Activated naive CD4-positive, alpha-beta T cell treated with anti-CD3 and anti-CD28 coated beads for 36 hours (primary cell): ENCODE results near the gene DMXL1. TPM values are rescaled to one million over a fixed set of nuclear protein-coding genes. Genes with fewer than 3 reads are reported as not detected.

Experiments
- CTCF ChIA-PET: fragments of 350-600 bp; sonication (Branson Sonifier 250); formaldehyde crosslinking; loops from one replicate; lab custom pipeline; 2021; ENCODE audit warnings: antibody characterized with exemption; lab: Charles Lee
- DNase-seq: peaks from one replicate; pipeline ENCODE4 v3.0.0-alpha.2; 2020
- H3K27ac Mint-ChIP-seq: one replicate; pipeline ENCODE4 v1.8.0; 2021; ENCODE audit warnings: mild to moderate bottlenecking, mixed read lengths
- H3K27me3 Mint-ChIP-seq: one replicate; pipeline ENCODE4 v1.8.0; 2021; ENCODE audit warnings: low read depth, mixed read lengths
- H3K36me3 Mint-ChIP-seq: one replicate; pipeline ENCODE4 v1.8.0; 2021; ENCODE audit warnings: low read depth, mixed read lengths
- H3K4me1 Mint-ChIP-seq: one replicate; pipeline ENCODE4 v1.8.0; 2021; ENCODE audit warnings: low read depth, mixed read lengths
- H3K4me3 Mint-ChIP-seq: one replicate; pipeline ENCODE4 v1.8.0; 2021; ENCODE audit warnings: mild to moderate bottlenecking, moderate library complexity, mixed read lengths
- H3K9me3 Mint-ChIP-seq: one replicate; pipeline ENCODE4 v1.8.0; 2021; ENCODE audit warnings: mixed read lengths
- intact Hi-C: fragments of 100-400 bp; cut with micrococcal nuclease; formaldehyde crosslinking; loops from one replicate; pipeline ENCODE4 v1.15.1; 2023
- total RNA-seq, 2 experiments: library from RNA; stranded (reverse); gene quantifications; one replicate each; pipeline ENCODE4 v1.2.3, GENCODE V29; 2021

Gene DMXL1
- total RNA-seq, 2 experiments from 2014 or later = 16.4 to 18.0 TPM

DNA sequence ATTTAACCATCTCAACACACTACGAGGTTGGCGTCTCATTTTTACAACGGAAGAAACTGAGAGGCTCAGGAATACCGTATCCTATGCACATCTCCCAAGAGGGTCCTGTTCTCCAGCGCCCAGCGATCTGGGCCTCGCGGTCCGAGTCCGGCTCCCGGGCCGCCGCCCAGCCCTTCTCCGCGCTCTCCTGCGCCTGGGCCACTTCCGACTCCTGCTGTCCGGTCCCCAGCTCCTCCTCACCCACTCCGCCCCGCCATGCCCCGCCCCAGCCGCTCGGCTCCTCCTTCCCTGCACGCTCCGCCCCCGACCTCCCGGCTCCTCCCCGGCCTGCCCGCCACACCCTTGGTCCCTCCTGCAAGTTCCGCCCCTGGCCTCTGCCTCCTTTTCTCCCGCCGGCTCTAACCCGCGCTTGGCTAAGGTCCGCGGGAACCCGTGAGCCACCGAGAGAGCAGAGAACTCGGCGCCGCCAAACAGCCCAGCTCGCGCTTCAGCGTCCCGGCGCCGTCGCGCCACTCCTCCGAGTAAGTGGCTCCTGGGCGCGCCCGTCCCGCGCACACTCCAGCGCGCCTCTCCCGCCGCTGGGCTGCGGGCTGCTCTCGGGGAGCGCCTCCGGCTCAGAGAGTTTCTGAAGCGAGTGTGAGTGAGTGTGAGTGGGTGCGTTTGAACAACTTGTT, 197.6 kb downstream of the DMXL1 start:
- H3K4me1 Mint-ChIP-seq = peaks cover 66% of the 10 kb centered on the region
- intact Hi-C loops = loop anchor here (1.0 to 2.0 kb wide), 10 partner anchors 30 to 280 kb away; partner anchors contain the start of genes DTWD2 and HSD17B4
- H3K36me3 Mint-ChIP-seq = peaks cover 22% of the 10 kb centered on the region
- H3K4me3 Mint-ChIP-seq = peak overlapping the region; percentile 91
- peak overlapping the region; percentile 97 for H3K27ac Mint-ChIP-seq
- H3K9me3 Mint-ChIP-seq = peaks cover 2% of the 10 kb centered on the region
- CTCF ChIA-PET = interaction anchor here (1.0 to 3.9 kb wide), 15 partner anchors 9 to 281 kb away, joined by 3 to 19 read pairs (median 5); partner anchors contain the start of genes DMXL1 and TNFAIP8
- peak; percentile 98 for DNase-seq
- H3K27me3 Mint-ChIP-seq = no peaks in the 10 kb centered on the region

- Mint-ChIP-seq H3K36me3 (peaks cover 25% of the 10 kb centered on the region), H3K27ac (peak overlapping the region; percentile 97)
- CTCF ChIA-PET = interaction anchor here (0.6 to 3.9 kb wide), 12 partner anchors 8 to 282 kb away, joined by 3 to 19 read pairs (median 4); partner anchors contain the start of genes DTWD2 and TNFAIP8
These were observed 198.4 kb downstream of the DMXL1 start for GRCh38 chr5:119269061-119269944.

DNA sequence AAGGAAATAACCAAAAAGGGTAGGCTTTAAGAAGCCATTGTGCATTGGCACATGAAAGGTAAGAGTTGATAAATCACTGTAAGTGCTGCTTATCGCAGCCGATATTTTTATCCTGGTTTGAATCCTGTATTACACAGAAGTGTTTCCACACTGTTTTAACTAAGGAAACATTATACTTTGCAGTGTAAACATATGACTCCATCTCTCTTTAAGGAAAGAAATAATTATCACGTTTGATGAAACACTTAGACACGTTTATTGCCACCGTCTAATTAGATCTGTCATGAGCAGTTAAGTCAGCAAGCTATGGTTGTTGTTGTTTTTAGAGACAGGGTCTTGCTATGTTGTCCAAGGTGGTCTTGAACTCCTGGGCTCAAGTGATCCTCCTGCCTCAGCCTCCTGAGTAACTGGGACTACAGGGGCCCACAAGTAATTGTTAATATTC, 199.3 kb downstream of the DMXL1 start:
- Mint-ChIP-seq H3K4me3 (peak overlapping the region; percentile 91), H3K9me3 (no peaks in the 10 kb centered on the region), H3K27ac (peak overlapping the region; percentile 97), H3K27me3 (no peaks in the 10 kb centered on the region), H3K36me3 (peaks cover 27% of the 10 kb centered on the region), H3K4me1 (peaks cover 71% of the 10 kb centered on the region)
- DNase-seq = no peak
- intact Hi-C loops = no loop called here
- CTCF ChIA-PET = interaction anchor here (1.2 to 3.9 kb wide), 7 partner anchors 20 to 282 kb away, joined by 3 to 19 read pairs (median 8); partner anchors contain the start of genes DTWD2 and TNFAIP8

More at GRCh38 chr5:119269061-119269944, 198.4 kb downstream of the DMXL1 start:
- H3K27me3 Mint-ChIP-seq = no peaks in the 10 kb centered on the region
- H3K4me3 Mint-ChIP-seq = peak overlapping the region; percentile 91
- intact Hi-C loops = loop anchor here (2.0 kb wide), 2 partner anchors 71 to 143 kb away; no protein-coding TSS in a partner anchor
- DNase-seq = peak; percentile 56
- H3K9me3 Mint-ChIP-seq = no peaks in the 10 kb centered on the region
- peaks cover 66% of the 10 kb centered on the region for H3K4me1 Mint-ChIP-seq

- intact Hi-C loops = no loop called here
- peak overlapping the region; percentile 77 for H3K4me3 Mint-ChIP-seq
- no peaks in the 10 kb centered on the region for H3K9me3 Mint-ChIP-seq
- CTCF ChIA-PET = interaction anchor here (0.9 to 3.9 kb wide), 8 partner anchors 19 to 283 kb away, joined by 3 to 19 read pairs (median 7); partner anchors contain the start of genes DTWD2 and TNFAIP8
- peaks cover 71% of the 10 kb centered on the region for H3K4me1 Mint-ChIP-seq
- peak overlapping the region; percentile 97 for H3K27ac Mint-ChIP-seq
- peaks cover 29% of the 10 kb centered on the region for H3K36me3 Mint-ChIP-seq
- DNase-seq = no peak
- no peaks in the 10 kb centered on the region for H3K27me3 Mint-ChIP-seq
These were observed 200.3 kb downstream of the DMXL1 start for GRCh38 chr5:119270960-119271757.

DNA sequence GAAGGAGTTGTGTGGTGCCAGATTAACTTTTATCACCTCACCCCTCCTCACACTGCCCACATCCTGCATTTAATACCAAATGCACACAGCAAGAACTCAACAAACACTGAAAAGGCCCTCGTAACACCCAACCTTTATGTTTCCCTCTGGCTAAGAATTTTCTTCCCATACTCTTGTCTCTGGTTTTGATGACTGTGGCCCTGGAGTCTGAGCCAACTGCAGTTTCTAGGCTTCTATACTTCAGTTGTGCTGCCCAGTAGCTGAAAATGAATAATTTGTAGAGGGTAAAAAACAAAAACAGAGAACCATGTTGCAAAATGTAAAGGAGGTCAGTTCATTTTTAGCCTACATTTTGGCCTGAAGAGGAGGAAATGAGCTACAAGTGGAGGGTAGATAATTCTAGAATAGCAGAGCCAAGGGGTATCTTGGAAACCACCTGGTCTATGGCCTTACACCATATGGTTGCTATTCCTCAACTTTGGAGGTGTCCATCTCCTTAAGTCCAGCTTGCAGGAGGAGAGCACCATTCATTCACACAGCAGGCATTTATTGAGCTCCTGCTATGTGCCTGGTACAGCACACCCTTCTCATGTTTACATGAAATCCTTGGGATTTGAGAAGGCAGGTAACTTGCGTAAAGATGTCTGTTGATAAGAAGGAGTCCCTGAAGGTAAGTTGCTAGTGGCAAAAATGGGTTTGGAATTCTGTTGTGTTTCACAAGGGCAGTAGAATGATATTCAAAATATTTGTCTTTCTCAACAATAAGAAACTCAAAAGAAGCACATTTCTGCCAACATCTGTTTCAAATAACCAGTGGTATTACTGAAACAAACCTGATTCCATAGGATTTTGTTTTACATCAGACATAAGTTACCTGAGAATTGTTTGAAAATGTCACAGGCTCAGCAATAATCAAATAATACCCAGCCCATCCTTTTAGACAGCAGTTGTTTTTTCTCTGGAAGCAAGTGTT, 201.2 kb downstream of the DMXL1 start:
- no peaks in the 10 kb centered on the region for H3K9me3 Mint-ChIP-seq
- H3K4me3 Mint-ChIP-seq = peak overlapping the region; percentile 77
- CTCF ChIA-PET = interaction anchor here (0.6 to 4.1 kb wide), 12 partner anchors 12 to 284 kb away, joined by 3 to 19 read pairs (median 5); partner anchors contain the start of gene DTWD2
- H3K27ac Mint-ChIP-seq = peak overlapping the region; percentile 97
- H3K27me3 Mint-ChIP-seq = no peaks in the 10 kb centered on the region
- DNase-seq = peak; percentile 39
- peaks cover 32% of the 10 kb centered on the region for H3K36me3 Mint-ChIP-seq
- H3K4me1 Mint-ChIP-seq = peaks cover 69% of the 10 kb centered on the region
- intact Hi-C loops = no loop called here

- H3K4me3 Mint-ChIP-seq = peak overlapping the region; percentile 72
- DNase-seq = peak; percentile 39
- no peaks in the 10 kb centered on the region for H3K9me3 Mint-ChIP-seq
- peak overlapping the region; percentile 97 for H3K27ac Mint-ChIP-seq
- intact Hi-C loops = loop anchor here (1.0 kb wide), 2 partner anchors 203 to 242 kb away; no protein-coding TSS in a partner anchor
- CTCF ChIA-PET = interaction anchor here (0.8 to 4.1 kb wide), 20 partner anchors 10 to 285 kb away, joined by 3 to 19 read pairs (median 5); partner anchors contain the start of gene DTWD2
- H3K36me3 Mint-ChIP-seq = peaks cover 37% of the 10 kb centered on the region
- H3K4me1 Mint-ChIP-seq = peaks cover 75% of the 10 kb centered on the region
- H3K27me3 Mint-ChIP-seq = no peaks in the 10 kb centered on the region
These were observed 202.5 kb downstream of the DMXL1 start for GRCh38 chr5:119273391-119273839.

DNA sequence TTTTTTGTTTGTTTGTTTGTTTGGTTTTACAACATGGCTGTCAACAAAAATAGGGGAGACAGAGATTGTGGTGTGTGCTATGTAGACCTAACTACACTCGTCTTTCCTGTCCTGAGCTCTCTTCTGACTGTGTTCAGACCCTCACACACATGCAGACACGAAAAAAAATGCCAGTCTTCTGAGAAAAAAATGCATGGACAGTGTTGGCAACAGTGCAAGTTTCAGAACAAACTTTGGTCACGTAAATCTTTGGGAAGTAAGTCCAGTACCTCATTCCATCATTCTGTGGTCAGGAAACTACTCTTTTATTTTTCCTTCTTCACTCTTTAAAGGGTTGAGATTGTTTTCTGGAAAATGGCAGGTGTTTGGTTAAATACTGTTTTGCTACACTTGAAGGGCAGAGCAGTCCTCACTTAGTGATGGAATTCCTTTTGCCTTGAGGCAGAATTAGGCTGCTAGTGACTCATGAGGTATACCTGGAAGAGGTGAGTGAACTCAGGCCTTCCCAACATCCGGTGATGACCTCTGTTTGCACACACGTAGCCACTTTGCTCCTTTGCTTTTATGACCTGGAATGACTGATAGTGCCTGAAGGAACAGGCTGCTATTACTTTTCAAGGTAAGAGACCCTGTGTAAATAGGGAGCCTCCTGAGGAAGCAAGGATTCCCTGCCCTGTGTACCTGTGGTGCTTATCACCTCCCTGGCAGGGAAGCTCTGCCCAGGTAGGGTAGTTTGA, 203.3 kb downstream of the DMXL1 start:
- DNase-seq = no peak
- intact Hi-C loops = loop anchor here (1.0 kb wide), 9 partner anchors 14 to 286 kb away; partner anchors contain the start of gene DTWD2
- CTCF ChIA-PET = interaction anchor here (0.7 to 4.1 kb wide), 21 partner anchors 9 to 252 kb away, joined by 3 to 19 read pairs (median 5); no protein-coding TSS in a partner anchor
- Mint-ChIP-seq H3K27ac (peak overlapping the region; percentile 97), H3K4me1 (peaks cover 82% of the 10 kb centered on the region), H3K36me3 (peaks cover 37% of the 10 kb centered on the region), H3K9me3 (no peaks in the 10 kb centered on the region), H3K4me3 (peak overlapping the region; percentile 72), H3K27me3 (no peaks in the 10 kb centered on the region)

GRCh38 chr5:119274767-119275130, 203.9 kb downstream of the DMXL1 start:
- Mint-ChIP-seq H3K4me1 (peaks cover 88% of the 10 kb centered on the region), H3K9me3 (no peaks in the 10 kb centered on the region), H3K27ac (peak overlapping the region; percentile 97), H3K36me3 (peaks cover 33% of the 10 kb centered on the region), H3K27me3 (no peaks in the 10 kb centered on the region), H3K4me3 (peak overlapping the region; percentile 72)
- DNase-seq = peak; percentile 50
- CTCF ChIA-PET = interaction anchor here (0.7 to 4.1 kb wide), 10 partner anchors 8 to 160 kb away, joined by 3 to 19 read pairs (median 6); no protein-coding TSS in a partner anchor
- intact Hi-C loops = loop anchor here (1.0 kb wide), 10 partner anchors 14 to 286 kb away; partner anchors contain the start of gene DTWD2

DNA sequence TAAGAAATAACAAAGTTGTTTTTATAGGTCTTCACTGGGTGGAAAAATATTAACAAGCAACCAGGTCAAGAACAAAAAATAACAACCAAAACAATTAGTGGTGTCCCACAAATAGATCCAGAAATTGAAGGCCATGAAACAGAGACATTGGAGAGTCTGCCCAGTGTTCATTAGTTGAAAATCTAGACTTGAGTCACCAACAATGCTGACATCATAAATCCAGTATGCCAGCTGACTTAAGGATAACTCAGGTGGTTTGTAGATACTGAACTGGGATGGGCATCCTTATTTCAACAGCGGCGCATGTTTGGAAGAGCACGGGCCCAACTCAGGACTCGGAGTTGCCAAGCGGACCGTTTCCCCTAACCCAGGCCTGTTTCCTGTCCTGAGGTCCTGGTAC, 204.3 kb downstream of the DMXL1 start:
- intact Hi-C loops = loop anchor here (1.0 kb wide), 1 partner anchor 34 kb away; no protein-coding TSS in a partner anchor
- no peaks in the 10 kb centered on the region for H3K9me3 Mint-ChIP-seq
- no peak for DNase-seq
- H3K4me1 Mint-ChIP-seq = peaks cover 92% of the 10 kb centered on the region
- no peaks in the 10 kb centered on the region for H3K27me3 Mint-ChIP-seq
- H3K36me3 Mint-ChIP-seq = peaks cover 30% of the 10 kb centered on the region
- H3K4me3 Mint-ChIP-seq = peak overlapping the region; percentile 49
- CTCF ChIA-PET = interaction anchor here (0.7 to 4.1 kb wide), 9 partner anchors 8 to 137 kb away, joined by 3 to 19 read pairs (median 7); no protein-coding TSS in a partner anchor
- H3K27ac Mint-ChIP-seq = peak overlapping the region; percentile 97
